ENCODE results near the gene PTGES2.

DNA sequence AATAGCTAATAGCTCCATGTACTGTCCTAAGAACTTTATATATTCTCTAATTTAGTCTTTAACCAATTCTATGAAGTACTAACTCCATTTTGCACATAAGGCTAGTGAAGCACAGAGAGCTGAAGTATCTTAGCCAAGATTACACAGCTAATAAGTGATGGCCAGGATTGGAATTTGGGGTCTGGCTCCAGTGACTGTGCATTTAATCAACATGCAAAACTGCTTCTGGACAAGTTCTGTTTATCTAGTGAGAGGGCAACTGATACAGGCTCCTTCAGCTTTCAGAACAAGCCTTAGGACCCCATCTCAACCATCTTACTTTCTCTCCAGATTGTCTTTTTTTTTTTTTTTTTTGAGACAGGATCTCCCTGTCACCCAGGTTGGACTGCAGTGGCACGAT, 38.2 kb downstream of the PTGES2 start:
- TF ChIP-seq, protein P1, sequence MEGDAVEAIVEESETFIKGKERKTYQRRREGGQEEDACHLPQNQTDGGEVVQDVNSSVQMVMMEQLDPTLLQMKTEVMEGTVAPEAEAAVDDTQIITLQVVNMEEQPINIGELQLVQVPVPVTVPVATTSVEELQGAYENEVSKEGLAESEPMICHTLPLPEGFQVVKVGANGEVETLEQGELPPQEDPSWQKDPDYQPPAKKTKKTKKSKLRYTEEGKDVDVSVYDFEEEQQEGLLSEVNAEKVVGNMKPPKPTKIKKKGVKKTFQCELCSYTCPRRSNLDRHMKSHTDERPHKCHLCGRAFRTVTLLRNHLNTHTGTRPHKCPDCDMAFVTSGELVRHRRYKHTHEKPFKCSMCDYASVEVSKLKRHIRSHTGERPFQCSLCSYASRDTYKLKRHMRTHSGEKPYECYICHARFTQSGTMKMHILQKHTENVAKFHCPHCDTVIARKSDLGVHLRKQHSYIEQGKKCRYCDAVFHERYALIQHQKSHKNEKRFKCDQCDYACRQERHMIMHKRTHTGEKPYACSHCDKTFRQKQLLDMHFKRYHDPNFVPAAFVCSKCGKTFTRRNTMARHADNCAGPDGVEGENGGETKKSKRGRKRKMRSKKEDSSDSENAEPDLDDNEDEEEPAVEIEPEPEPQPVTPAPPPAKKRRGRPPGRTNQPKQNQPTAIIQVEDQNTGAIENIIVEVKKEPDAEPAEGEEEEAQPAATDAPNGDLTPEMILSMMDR (IDR thresholded peaks at IDR 0.05; ENCODE audit: insufficient read depth, low read depth, low read length): no peak
- TF ChIP-seq EZH2 (IDR thresholded peaks at IDR 0.05; ENCODE audit: insufficient read depth, low read length): no peak
